ENCODE results near the gene AVL9. TPM values are rescaled to one million over a fixed set of nuclear protein-coding genes. Genes with fewer than 3 reads are reported as not detected.
A peak's percentile ranks its signal among the peaks of the same experiment; 100 is the strongest.

The AVL9 gene
- total and polyA plus RNA-seq, 2 of the 13 experiments (the other 11 are each of a cell fraction or from before 2014, with no cell fraction given) = 29.9 to 48.0 TPM

GRCh38 chr7:32494946-32495297 is 367 bp upstream of the AVL9 start (continued):
- TF ChIP-seq ARNT2 (CRISPR knock-in tag; IDR thresholded peaks at IDR 0.05; ENCODE audit: low read depth) = no peak
- TF ChIP-seq TCF7L2 (IDR thresholded peaks at IDR 0.05; ENCODE audit: low read depth, low read length) = no peak
- TF ChIP-seq ZNF670 (CRISPR knock-in tag; IDR thresholded peaks at IDR 0.05; ENCODE audit: borderline replicate concordance) = no peak
- TF ChIP-seq XRCC5 (optimal IDR thresholded peaks at IDR 0.05; ENCODE audit: low read length) = no peak
- TF ChIP-seq HBP1 (CRISPR knock-in tag; IDR thresholded peaks at IDR 0.05; ENCODE audit: low read depth) = peak; percentile 68; the same call in 1 of the 2 replicates
- no peak for TF ChIP-seq KLF6 (CRISPR knock-in tag; IDR thresholded peaks at IDR 0.05)
- TF ChIP-seq MLXIP (CRISPR knock-in tag; IDR thresholded peaks at IDR 0.05; ENCODE audit: borderline replicate concordance) = no peak
- no peak for TF ChIP-seq NBN (conservative IDR thresholded peaks at IDR 0.05)
- peak; percentile 4; the same call in 1 of the 2 replicates for TF ChIP-seq ZNF430 (CRISPR knock-in tag; IDR thresholded peaks at IDR 0.05)
- TF ChIP-seq PAF1 (CRISPR knock-in tag; IDR thresholded peaks at IDR 0.05) = no peak
- TF ChIP-seq SSRP1 (CRISPR knock-in tag; IDR thresholded peaks at IDR 0.05) = no peak
- TF ChIP-seq ZNF792 (CRISPR knock-in tag; IDR thresholded peaks at IDR 0.05) = peak; percentile 14; the same call in 1 of the 2 replicates
- TF ChIP-seq ZNF263 (CRISPR knock-in tag; IDR thresholded peaks at IDR 0.05) = no peak
- TF ChIP-seq SRY (CRISPR knock-in tag; IDR thresholded peaks at IDR 0.05) = no peak; the same call in 1 of the 2 replicates
- TF ChIP-seq ZNF513 (CRISPR knock-in tag; conservative IDR thresholded peaks at IDR 0.05) = no peak
- TF ChIP-seq ATF4 (CRISPR knock-in tag; IDR thresholded peaks at IDR 0.05) = no peak
- TF ChIP-seq FOXK2 (IDR thresholded peaks at IDR 0.05) = no peak
- no peak for TF ChIP-seq TEAD2 (CRISPR knock-in tag; IDR thresholded peaks at IDR 0.05)
- 0 out of 2 replicates have a peak, but pooled peaks have one; percentile 15 for TF ChIP-seq KMT2A (CRISPR knock-in tag; IDR thresholded peaks at IDR 0.05)
- no peak for TF ChIP-seq ZNF205 (CRISPR knock-in tag; IDR thresholded peaks at IDR 0.05)
- TF ChIP-seq MAX (IDR thresholded peaks at IDR 0.05) = peak; percentile 30; the same call in 1 of the 2 replicates
- TF ChIP-seq HOXA7 (CRISPR knock-in tag; IDR thresholded peaks at IDR 0.05) = no peak
- no peak for TF ChIP-seq RAD51 (IDR thresholded peaks at IDR 0.05; ENCODE audit: borderline replicate concordance)
- peak; percentile 82 for TF ChIP-seq NAIF1 (CRISPR knock-in tag; IDR thresholded peaks at IDR 0.05; ENCODE audit: borderline replicate concordance)
- TF ChIP-seq ZNF451 (CRISPR knock-in tag; IDR thresholded peaks at IDR 0.05) = no peak
- no peak for TF ChIP-seq ELK4 (CRISPR knock-in tag; IDR thresholded peaks at IDR 0.05; ENCODE audit: borderline replicate concordance)

Data from HepG2 (cell line).